Measurements from ENCODE around the gene TGFB1I1.
"Not testable (repeated sequence)": the region's sequence is repeated elsewhere in the genome, so short reads cannot be mapped to it uniquely, and the experiment has no call there.

The TGFB1I1 gene

GRCh38 chr16:31471241-31471874 is 594 bp upstream of the TGFB1I1 start:
- DNase-seq (ENCODE audit: low read depth): no peak

- DNase-seq (ENCODE audit: low read depth): no peak
These were observed 804 bp downstream of the TGFB1I1 start for GRCh38 chr16:31472709-31473203.

GRCh38 chr16:31473264-31473984 is 1.5 kb downstream of the TGFB1I1 start:
- no peak for DNase-seq (ENCODE audit: low read depth)

GRCh38 chr16:31474173-31474714 is 2.3 kb downstream of the TGFB1I1 start:
- no peak for DNase-seq (ENCODE audit: low read depth)

- DNase-seq (ENCODE audit: low read depth): no peak
These were observed 3.1 kb downstream of the TGFB1I1 start for GRCh38 chr16:31474773-31475738.

GRCh38 chr16:31475946-31476302 is 4.0 kb downstream of the TGFB1I1 start:
- DNase-seq (ENCODE audit: low read depth): no peak

GRCh38 chr16:31476303-31477219 is 4.6 kb downstream of the TGFB1I1 start:
- DNase-seq (ENCODE audit: low read depth): peak; percentile 84

GRCh38 chr16:31477220-31478216 is 5.6 kb downstream of the TGFB1I1 start:
- DNase-seq (ENCODE audit: low read depth): no peak

GRCh38 chr16:31478956-31479355 is 7.0 kb downstream of the TGFB1I1 start:
- no peak for DNase-seq (ENCODE audit: low read depth)

GRCh38 chr16:31479751-31480150 is 7.8 kb downstream of the TGFB1I1 start:
- DNase-seq (ENCODE audit: low read depth): no peak

GRCh38 chr16:31480851-31481536 is 9.0 kb downstream of the TGFB1I1 start:
- no peak for DNase-seq (ENCODE audit: low read depth)

- no peak for DNase-seq (ENCODE audit: low read depth)
These were observed 11.1 kb downstream of the TGFB1I1 start, which contains the start of gene SLC5A2 for GRCh38 chr16:31483081-31483480. TSS of gene SLC5A2 (plus strand) at chr16:31483123. CDS start at chr16:31483137, 14 bp downstream.

- not testable (repeated sequence) for DNase-seq (ENCODE audit: low read depth)
These were observed 12.1 kb downstream of the TGFB1I1 start for GRCh38 chr16:31484048-31484447.

GRCh38 chr16:31484491-31485171 is 12.7 kb downstream of the TGFB1I1 start:
- no peak for DNase-seq (ENCODE audit: low read depth)

- DNase-seq (ENCODE audit: low read depth): no peak
These were observed 13.6 kb downstream of the TGFB1I1 start for GRCh38 chr16:31485571-31485970.

GRCh38 chr16:31486045-31486444 is 14.1 kb downstream of the TGFB1I1 start:
- no peak for DNase-seq (ENCODE audit: low read depth)

- no peak for DNase-seq (ENCODE audit: low read depth)
These were observed 15.2 kb downstream of the TGFB1I1 start for GRCh38 chr16:31487071-31487719.

Data from stimulated activated CD8-positive, alpha-beta memory T cell treated with anti-CD3 and anti-CD28 coated beads, Interleukin-12 subunit alpha, Interleukin-12 subunit beta, amount 100 ng/mL, for 1 hour (primary cell).